ENCODE results near the gene TNNI3K. TPM values are rescaled to one million over a fixed set of nuclear protein-coding genes. Genes with fewer than 3 reads are reported as not detected.

Gene TNNI3K, protein sequence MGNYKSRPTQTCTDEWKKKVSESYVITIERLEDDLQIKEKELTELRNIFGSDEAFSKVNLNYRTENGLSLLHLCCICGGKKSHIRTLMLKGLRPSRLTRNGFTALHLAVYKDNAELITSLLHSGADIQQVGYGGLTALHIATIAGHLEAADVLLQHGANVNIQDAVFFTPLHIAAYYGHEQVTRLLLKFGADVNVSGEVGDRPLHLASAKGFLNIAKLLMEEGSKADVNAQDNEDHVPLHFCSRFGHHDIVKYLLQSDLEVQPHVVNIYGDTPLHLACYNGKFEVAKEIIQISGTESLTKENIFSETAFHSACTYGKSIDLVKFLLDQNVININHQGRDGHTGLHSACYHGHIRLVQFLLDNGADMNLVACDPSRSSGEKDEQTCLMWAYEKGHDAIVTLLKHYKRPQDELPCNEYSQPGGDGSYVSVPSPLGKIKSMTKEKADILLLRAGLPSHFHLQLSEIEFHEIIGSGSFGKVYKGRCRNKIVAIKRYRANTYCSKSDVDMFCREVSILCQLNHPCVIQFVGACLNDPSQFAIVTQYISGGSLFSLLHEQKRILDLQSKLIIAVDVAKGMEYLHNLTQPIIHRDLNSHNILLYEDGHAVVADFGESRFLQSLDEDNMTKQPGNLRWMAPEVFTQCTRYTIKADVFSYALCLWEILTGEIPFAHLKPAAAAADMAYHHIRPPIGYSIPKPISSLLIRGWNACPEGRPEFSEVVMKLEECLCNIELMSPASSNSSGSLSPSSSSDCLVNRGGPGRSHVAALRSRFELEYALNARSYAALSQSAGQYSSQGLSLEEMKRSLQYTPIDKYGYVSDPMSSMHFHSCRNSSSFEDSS
- 1.3 TPM in 1 of 2 replicates, not detected in the other for total RNA-seq

DNA sequence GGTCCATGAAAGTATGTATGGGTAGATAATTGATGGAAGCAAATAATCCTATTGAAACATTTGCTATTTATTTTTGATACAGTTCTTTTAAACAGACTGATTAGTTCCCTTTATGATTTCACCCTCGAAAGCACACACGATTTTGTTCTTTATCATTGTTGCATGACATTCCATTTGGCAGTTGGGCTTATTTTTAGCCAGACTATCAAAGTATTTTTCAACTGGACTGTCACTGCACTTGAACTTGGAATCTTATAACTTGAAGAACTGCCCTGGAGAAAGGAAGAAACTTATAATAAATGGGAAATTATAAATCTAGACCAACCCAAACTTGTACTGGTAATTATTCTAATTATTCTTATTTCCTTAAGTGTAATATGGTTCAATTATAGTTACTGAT lies at the start of gene TNNI3K:
TSS of gene TNNI3K (plus strand) at position 235 of the 400 bp plus-strand sequence. CDS start at position 300, 65 bp downstream.

DNA sequence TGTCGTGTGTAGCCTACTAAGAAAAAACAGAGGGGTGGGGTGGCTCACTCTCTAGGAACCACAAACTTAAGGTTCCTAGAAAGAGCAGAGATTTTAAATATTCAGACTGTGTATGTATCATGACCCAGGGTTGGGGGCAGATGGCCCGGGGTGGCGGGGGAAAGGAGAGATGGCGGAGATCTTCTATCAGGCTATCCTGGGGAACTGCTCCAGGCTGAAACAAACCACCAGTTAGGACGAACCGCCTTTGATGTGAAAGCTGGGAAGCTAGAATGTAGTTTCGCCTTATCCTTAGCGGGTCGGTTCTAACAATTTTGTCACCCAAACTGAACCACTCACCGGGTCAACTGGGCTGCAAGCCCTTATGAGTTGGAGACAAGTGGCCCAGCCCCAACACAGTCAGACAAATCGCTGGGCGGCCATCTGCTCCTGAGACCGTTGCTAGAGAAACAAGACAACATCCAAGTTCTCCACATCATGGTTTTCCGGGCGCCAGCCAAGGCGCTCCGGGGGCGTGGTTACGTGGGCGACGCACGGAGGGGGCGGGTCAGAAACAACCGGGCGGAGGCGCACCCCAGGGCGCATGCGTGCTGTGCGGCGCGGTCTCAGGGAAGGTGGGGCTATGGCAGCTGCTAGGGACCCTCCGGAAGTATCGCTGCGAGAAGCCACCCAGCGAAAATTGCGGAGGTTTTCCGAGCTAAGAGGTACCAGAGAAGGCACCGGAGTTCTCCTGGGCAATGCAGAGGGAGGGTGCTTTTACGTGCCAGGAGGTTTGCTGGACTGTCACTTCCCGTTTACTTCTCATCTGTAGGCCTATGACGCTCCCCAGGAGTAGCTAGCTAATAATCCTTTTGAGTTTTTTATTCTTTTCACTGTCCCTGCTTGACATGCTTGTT lies 37.3 kb upstream of the TNNI3K start, which contains the start of the genes FPGT and LRRIQ3:
TSS of gene FPGT (plus strand) at position 586 of the 896 bp plus-strand sequence. CDS start at position 623, 37 bp downstream.
TSS of gene LRRIQ3 (minus strand) at position 520 of the 896 bp plus-strand sequence. CDS start 14,492 bp downstream, outside the sequence.

DNA sequence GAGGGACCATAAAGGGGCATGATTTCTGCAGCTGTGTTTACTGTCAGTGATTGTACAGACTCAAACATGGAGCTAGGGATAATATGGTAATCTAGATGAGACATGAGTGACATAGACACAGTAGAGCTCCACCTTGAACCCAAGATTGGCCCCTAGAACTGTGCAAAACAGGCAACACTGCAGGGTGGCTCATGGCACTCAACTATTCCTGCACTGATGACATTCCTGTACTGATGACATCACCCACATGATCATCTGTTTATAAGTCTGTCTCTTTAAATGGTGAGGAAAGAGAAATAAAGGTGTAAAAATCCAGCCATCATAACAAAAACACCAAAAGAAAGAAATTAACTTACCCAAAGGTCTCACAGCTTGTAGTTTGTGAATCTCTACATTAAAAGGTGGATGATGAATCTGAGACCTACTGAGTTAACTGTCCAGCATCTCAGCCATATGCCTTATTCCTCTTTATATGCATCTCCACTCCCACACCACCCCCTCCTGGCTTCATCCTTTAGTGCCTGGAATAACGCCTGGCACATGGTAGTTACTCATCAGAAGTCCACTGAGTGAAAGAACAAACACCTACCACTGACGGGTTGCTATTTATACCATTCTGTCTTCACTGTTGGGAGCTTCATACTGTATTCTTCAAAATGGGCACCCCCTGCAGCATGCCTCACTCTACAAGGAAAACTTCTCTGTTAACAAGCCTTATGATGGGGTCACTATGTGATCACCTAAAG lies 277.2 kb downstream of the TNNI3K start, which contains the start of gene LRRC53:
TSS of gene LRRC53 (minus strand) at position 442 of the 746 bp plus-strand sequence. CDS start 29,262 bp downstream, outside the sequence.

Other genes starting within 250 kb of the TNNI3K start
- gene LRRIQ3, start 37.2 kb upstream of the TNNI3K start, total RNA-seq = 0.36 and 0.65 TPM in 2 replicates
- 16.4 and 17.4 TPM in 2 replicates for gene FPGT, start 37.1 kb upstream of the TNNI3K start, total RNA-seq